Measurements from ENCODE around the gene PURB. TPM values are rescaled to one million over a fixed set of nuclear protein-coding genes. Genes with fewer than 3 reads are reported as not detected.

Gene PURB
- total and polyA plus RNA-seq, 9 of the 15 experiments (the other 6 are each of a cell fraction or from before 2014, with no cell fraction given) = 1.6 to 14.1 (median 8.8) TPM

GRCh38 chr7:44847509-44847919 lies 37.8 kb downstream of the PURB start (continued):
- TF ChIP-seq CTCFL (IDR thresholded peaks at IDR 0.05; ENCODE audit: borderline replicate concordance, insufficient read depth, low read depth, low read length, poor library complexity, severe bottlenecking) (peak; percentile 97), ATF4 (CRISPR knock-in tag; IDR thresholded peaks at IDR 0.05) (no peak), CXXC5 (CRISPR knock-in tag; IDR thresholded peaks at IDR 0.05) (peak; percentile 73), HNRNPLL (IDR thresholded peaks at IDR 0.05; ENCODE audit: low read depth, low read length, poor library complexity, severe bottlenecking) (peak; percentile 44), EHMT2 (IDR thresholded peaks at IDR 0.05) (no peak), NFE2L1 (tag; IDR thresholded peaks at IDR 0.05; ENCODE audit: borderline replicate concordance, low read depth) (no peak), CHAMP1 (IDR thresholded peaks at IDR 0.05) (0 out of 2 replicates have a peak, but pooled peaks have one; percentile 26), ZNF143 (CRISPR knock-in tag; IDR thresholded peaks at IDR 0.05) (no peak), ELF1 (tag; IDR thresholded peaks at IDR 0.05) (no peak), MTA1 (IDR thresholded peaks at IDR 0.05; ENCODE audit: borderline replicate concordance) (peak; percentile 81), BMI1 (IDR thresholded peaks at IDR 0.05; ENCODE audit: low read length) (no peak), GATAD2A (IDR thresholded peaks at IDR 0.05) (no peak), KDM5B (IDR thresholded peaks at IDR 0.05; ENCODE audit: insufficient replicate concordance, low read depth, low read length) (peak; percentile 15), PYGO2 (tag; IDR thresholded peaks at IDR 0.05) (no peak), LCOR (CRISPR knock-in tag; IDR thresholded peaks at IDR 0.05) (peak; percentile 85), MNT (conservative IDR thresholded peaks at IDR 0.05) (peak in 1 of 2 experiments; percentile 35; a peak in 1 of 4 replicates), TAF9B (IDR thresholded peaks at IDR 0.05; ENCODE audit: partially characterized antibody) (peak; percentile 44), XRCC5 (IDR thresholded peaks at IDR 0.05; ENCODE audit: low read depth, low read length) (peak; percentile 71), GATAD2B (IDR thresholded peaks at IDR 0.05; ENCODE audit: borderline replicate concordance) (no peak), HOMEZ (CRISPR knock-in tag; IDR thresholded peaks at IDR 0.05) (no peak), ZNF24 (IDR thresholded peaks at IDR 0.05) (no peak)

Data from K562 (cell line).